HepG2 (cell line): ENCODE measurements around the gene MRPL43. TPM values are rescaled to one million over a fixed set of nuclear protein-coding genes. Genes with fewer than 3 reads are reported as not detected.

Source experiments
- AKNA ChIP-seq: sonication (generic); formaldehyde crosslinking; IDR thresholded peaks from 2 replicates; pipeline ENCODE4 v1.4.0; 2020; ENCODE audit warnings: missing genetic modification reagents, borderline replicate concordance
- CBX1 ChIP-seq: IDR thresholded peaks from one replicate; pipeline ENCODE4 v1.6.1; 2016; ENCODE audit warnings: antibody characterized with exemption, low read depth
- CHD4 ChIP-seq: fragments of 200-600 bp; sonication (generic); IDR thresholded peaks from 2 replicates; pipeline ENCODE4 v1.7.0; 2017; ENCODE audit warnings: mild to moderate bottlenecking, low read length, borderline replicate concordance
- FOSL1 ChIP-seq: sonication (generic); formaldehyde crosslinking; IDR thresholded peaks from 2 replicates; pipeline ENCODE4 v1.9.0; 2021; ENCODE audit warnings: missing genetic modification reagents, borderline replicate concordance
- MNT ChIP-seq: fragments of 450-650 bp; IDR thresholded peaks from 2 replicates; pipeline ENCODE4 v1.6.1; 2016
- MYNN ChIP-seq: sonication (generic); formaldehyde crosslinking; IDR thresholded peaks from 2 replicates; pipeline ENCODE4 v1.4.0; 2020; ENCODE audit warnings: mild to moderate bottlenecking, low read depth, missing genetic modification reagents
- RORA ChIP-seq: sonication (generic); formaldehyde crosslinking; IDR thresholded peaks from 2 replicates; pipeline ENCODE4 v1.5.0; 2020; ENCODE audit warnings: mild to moderate bottlenecking, missing genetic modification reagents, moderate library complexity
- STAT6 ChIP-seq: sonication (generic); formaldehyde crosslinking; IDR thresholded peaks from 2 replicates; pipeline ENCODE4 v1.4.0; 2020; ENCODE audit warnings: missing genetic modification reagents, mild to moderate bottlenecking, borderline replicate concordance
- ZBTB10 ChIP-seq: sonication (generic); formaldehyde crosslinking; IDR thresholded peaks from 2 replicates; pipeline ENCODE4 v1.4.0; 2020; ENCODE audit warnings: missing genetic modification reagents, borderline replicate concordance
- ZNF574 ChIP-seq: sonication (generic); formaldehyde crosslinking; IDR thresholded peaks from 2 replicates; pipeline ENCODE4 v1.4.0; 2020; ENCODE audit warnings: missing genetic modification reagents
- ZNF883 ChIP-seq: sonication (generic); formaldehyde crosslinking; IDR thresholded peaks from 2 replicates; pipeline ENCODE4 v1.5.1; 2020; ENCODE audit warnings: mild to moderate bottlenecking, missing genetic modification reagents; ENCODE audit errors: not compliant biosample characterization
- polyA plus RNA-seq, 8 experiments: library from polyadenylated mRNA; depleted of rRNA in 3 of 8; stranded (reverse) in 7 of 8; unstranded in 1 of 8; fragments of >200 nt; fragmentation: Illumina TruSeq in 4 of 8; extraction: Trizol in 4 of 8; gene quantifications; 2 replicates each; pipeline versions ENCODE4 v1.2.1 to v1.2.3, GENCODE V29; 2011 to 2016; ENCODE audit warnings: low read depth in 4 of 8, missing spikeins in 1 of 8, mixed read lengths in 1 of 8; ENCODE audit not compliant: insufficient read depth in 1 of 8
- total RNA-seq, 5 experiments: library from RNA; depleted of rRNA; stranded (reverse); fragments of >200 nt; fragmentation: Illumina TruSeq; extraction: Trizol; gene quantifications; 2 replicates each; pipeline ENCODE4 v1.2.3, GENCODE V29; 2016; ENCODE audit warnings: low read depth in 1 of 5

The MRPL43 gene
- total and polyA plus RNA-seq, 2 of the 13 experiments (the other 11 are each of a cell fraction or from before 2014, with no cell fraction given), result 71.0 to 73.7 TPM

GRCh38 chr10:100998991-100999741, 11.9 kb upstream of the MRPL43 start (continued):
- peak; percentile 42; the same call in 1 of the 2 replicates for TF ChIP-seq ZNF574 (CRISPR knock-in tag)
- no peak for TF ChIP-seq RORA (CRISPR knock-in tag)
- TF ChIP-seq MYNN, result peak; percentile 71; the same call in 1 of the 2 replicates
- no peak for TF ChIP-seq ZBTB10 (CRISPR knock-in tag)
- TF ChIP-seq CBX1, result no peak
- no peak for TF ChIP-seq CHD4
- no peak for TF ChIP-seq MNT
- no peak for TF ChIP-seq ZNF883 (CRISPR knock-in tag)
- no peak for TF ChIP-seq STAT6 (CRISPR knock-in tag)
- TF ChIP-seq FOSL1 (CRISPR knock-in tag), result no peak
- no peak for TF ChIP-seq AKNA (CRISPR knock-in tag)
